ENCODE data around the gene GSTA4. TPM values are rescaled to one million over a fixed set of nuclear protein-coding genes. Genes with fewer than 3 reads are reported as not detected.
A peak's percentile ranks its signal among the peaks of the same experiment; 100 is the strongest.
"Not testable (repeated sequence)": the region's sequence is repeated elsewhere in the genome, so short reads cannot be mapped to it uniquely, and the experiment has no call there.

GSTA4 gene
- total RNA-seq (1,000 to 10,000 TPM in 1 of 9 donors, 100 to 1,000 TPM in 8; 165 to 1,013 (median 404) TPM), polyA plus RNA-seq (1,000 to 10,000 TPM in 1 of 3 donors, 100 to 1,000 TPM in 2; 144 to 1,199 (median 302) TPM)
- long read RNA-seq, donor 1, transcript GSTA4-203 (7 exons, 1,334 nt): major isoform, 390 of 796 reads
- long read RNA-seq, donor 1, transcript GSTA4-206 (5 exons, 1,698 nt): minor isoform, 9 of 796 reads
- long read RNA-seq, donor 1, partial matches to known transcripts: 342 of 796 reads
- long read RNA-seq, donor 1, other reads (novel, unspliced or antisense): 54 of 796 reads
- long read RNA-seq, donor 2, transcript GSTA4-206 (5 exons, 1,698 nt): minor isoform, 5 of 648 reads
- long read RNA-seq, donor 2, transcript GSTA4-203 (7 exons, 1,334 nt): major isoform, 235 of 648 reads
- long read RNA-seq, donor 2, partial matches to known transcripts: 369 of 648 reads
- long read RNA-seq, donor 2, other reads (novel, unspliced or antisense): 37 of 648 reads
- long read RNA-seq, donor 3, transcript GSTA4-203 (7 exons, 1,334 nt): major isoform, 236 of 411 reads
- long read RNA-seq, donor 3, partial matches to known transcripts: 155 of 411 reads
- long read RNA-seq, donor 3, other reads (novel, unspliced or antisense): 20 of 411 reads
- long read RNA-seq, donor 4, transcript GSTA4-203 (7 exons, 1,334 nt): major isoform, 423 of 501 reads
- long read RNA-seq, donor 4, partial matches to known transcripts: 35 of 501 reads
- long read RNA-seq, donor 4, other reads (novel, unspliced or antisense): 43 of 501 reads
- long read RNA-seq, donor 5, transcript GSTA4-203 (7 exons, 1,334 nt): major isoform, 270 of 347 reads
- long read RNA-seq, donor 5, partial matches to known transcripts: 26 of 347 reads
- long read RNA-seq, donor 5, other reads (novel, unspliced or antisense): 50 of 347 reads
- long read RNA-seq, donor 6, transcript GSTA4-203 (7 exons, 1,334 nt): major isoform, 121 of 152 reads
- long read RNA-seq, donor 6, partial matches to known transcripts: 17 of 152 reads
- long read RNA-seq, donor 6, other reads (novel, unspliced or antisense): 13 of 152 reads
- long read RNA-seq, donor 7, transcript GSTA4-203 (7 exons, 1,334 nt): major isoform, 120 of 272 reads
- long read RNA-seq, donor 7, partial matches to known transcripts: 141 of 272 reads
- long read RNA-seq, donor 7, other reads (novel, unspliced or antisense): 5 of 272 reads
- long read RNA-seq, donor 8, transcript GSTA4-203 (7 exons, 1,334 nt): major isoform, 437 of 772 reads
- long read RNA-seq, donor 8, partial matches to known transcripts: 278 of 772 reads
- long read RNA-seq, donor 8, other reads (novel, unspliced or antisense): 50 of 772 reads
- long read RNA-seq, donor 9, transcript GSTA4-203 (7 exons, 1,334 nt): major isoform, 237 of 552 reads
- long read RNA-seq, donor 9, partial matches to known transcripts: 260 of 552 reads
- long read RNA-seq, donor 9, other reads (novel, unspliced or antisense): 52 of 552 reads
- long read RNA-seq, donor 10, transcript GSTA4-203 (7 exons, 1,334 nt): major isoform, 114 of 187 reads
- long read RNA-seq, donor 10, partial matches to known transcripts: 73 of 187 reads
- long read RNA-seq, donor 10, other reads (novel, unspliced or antisense): 0 of 187 reads

- not testable (repeated sequence) for H3K36me3 ChIP-seq (replicated peaks in 1 of 2); H3K27me3 ChIP-seq; H3K9me3 ChIP-seq (replicated peaks in 1 of 3)
- TF ChIP-seq CTCF (IDR thresholded peaks at IDR 0.05) (peak; percentile 45 to 92 (median 88)), POLR2A (IDR thresholded peaks at IDR 0.05) (peak; percentile 93 to 98)
- Histone ChIP-seq H3K4me1 (replicated peaks in 1 of 2) (peaks cover 11 to 31% of the 10 kb centered on the region in 2 donors), H3K4me3 (peak within 1 kb of the TSS; percentile 65 to 95 (median 88)), H3K27ac (peak within 1 kb of the TSS; percentile 92 to 99 (median 95))
- DNase-seq: peak; percentile 97 to 99 (median 98)
- 0 to 1% (median 1%) methylated on average over 26 to 31 of the region's 41 CpGs for WGBS, 4 donors
- intact Hi-C loops (cut with DNase I): loop anchor here in 1 of 2 donors (5.0 kb wide), 1 partner anchor 72 kb away; the partner anchor contains the start of gene FBXO9
Measured at GRCh38 chr6:52995089-52995912, at the start of gene GSTA4. TSS of gene GSTA4 (minus strand) at chr6:52995284. CDS start at chr6:52994243, 1,041 bp downstream.

GRCh38 chr6:53044572-53044971 is 49.5 kb upstream of the GSTA4 start:
- TF ChIP-seq POLR2A (IDR thresholded peaks at IDR 0.05): no peak
- no peak for TF ChIP-seq CTCF (IDR thresholded peaks at IDR 0.05)
- DNase-seq: no peak
- Histone ChIP-seq H3K27me3 (no peaks in the 10 kb centered on the region), H3K36me3 (replicated peaks in 1 of 2) (peaks cover 0 to 18% of the 10 kb centered on the region in 2 donors), H3K4me3 (no peak overlapping the region), H3K4me1 (replicated peaks in 1 of 2) (peaks cover 24 to 37% of the 10 kb centered on the region in 2 donors), H3K9me3 (replicated peaks in 1 of 3) (no peaks in the 10 kb centered on the region), H3K27ac (peak overlapping the region in 3 of 5 donors; percentile 47 to 79 (median 58))
- WGBS, 4 donors: 60 to 66% (median 62%) methylated on average over 4 of the region's 4 CpGs
- intact Hi-C loops (cut with DNase I): no loop called here

GRCh38 chr6:53044071-53044470 is 49.0 kb upstream of the GSTA4 start:
- Histone ChIP-seq H3K36me3 (replicated peaks in 1 of 2) (peaks cover 0 to 21% of the 10 kb centered on the region in 2 donors), H3K27me3 (no peaks in the 10 kb centered on the region), H3K4me3 (no peak overlapping the region), H3K9me3 (replicated peaks in 1 of 3) (no peaks in the 10 kb centered on the region), H3K4me1 (replicated peaks in 1 of 2) (peaks cover 24 to 37% of the 10 kb centered on the region in 2 donors), H3K27ac (peak overlapping the region in 3 of 5 donors; percentile 47 to 79 (median 58))
- TF ChIP-seq CTCF (IDR thresholded peaks at IDR 0.05) (no peak), POLR2A (IDR thresholded peaks at IDR 0.05) (no peak)
- intact Hi-C loops (cut with DNase I): no loop called here
- peak in 3 of 7 donors; percentile 37 to 47 (median 37) for DNase-seq
- 39 to 77% (median 49%) methylated on average over 4 of the region's 4 CpGs for WGBS, 4 donors
